Nucleus accumbens (tissue), 56 donors: ENCODE measurements around the gene COPG2.
"Not testable (repeated sequence)": the region's sequence is repeated elsewhere in the genome, so short reads cannot be mapped to it uniquely, and the experiment has no call there.

Experiments used
- DNase-seq, 56 donors: peaks; one replicate each; lab custom pipeline; 2025; lab: John Stamatoyannopoulos, UW

The COPG2 gene

GRCh38 chr7:130570144-130570543 is 98.4 kb downstream of the COPG2 start:
- DNase-seq, result not testable (repeated sequence)

GRCh38 chr7:130566898-130567280 is 101.7 kb downstream of the COPG2 start:
- no peak for DNase-seq

GRCh38 chr7:130566168-130566897 is 102.2 kb downstream of the COPG2 start:
- no peak for DNase-seq

GRCh38 chr7:130560972-130561371 is 107.6 kb downstream of the COPG2 start:
- no peak for DNase-seq

- DNase-seq, result no peak
These were observed 109.4 kb downstream of the COPG2 start for GRCh38 chr7:130559184-130559583.

- no peak for DNase-seq
These were observed 114.1 kb downstream of the COPG2 start for GRCh38 chr7:130554481-130554880.

GRCh38 chr7:130553398-130554029 is 115.0 kb downstream of the COPG2 start:
- DNase-seq, result no peak

GRCh38 chr7:130544356-130544755 is 124.2 kb downstream of the COPG2 start:
- DNase-seq, result no peak

- no peak for DNase-seq
These were observed 125.0 kb downstream of the COPG2 start for GRCh38 chr7:130543487-130544010.

- not testable (repeated sequence) for DNase-seq
These were observed 126.3 kb downstream of the COPG2 start for GRCh38 chr7:130542297-130542696.

GRCh38 chr7:130541287-130541686 is 127.3 kb downstream of the COPG2 start:
- peak in 16 of 56 donors; percentile 9 to 64 (median 44) for DNase-seq

- not testable (repeated sequence) for DNase-seq
These were observed 130.7 kb downstream of the COPG2 start for GRCh38 chr7:130537894-130538293.

GRCh38 chr7:130529417-130529816 is 139.1 kb downstream of the COPG2 start:
- DNase-seq, result no peak

GRCh38 chr7:130527752-130528355 is 140.7 kb downstream of the COPG2 start:
- peak in 32 of 56 donors; percentile 6 to 80 (median 40) for DNase-seq

- DNase-seq, result peak in 5 of 56 donors; percentile 9 to 32 (median 14)
These were observed 143.9 kb downstream of the COPG2 start for GRCh38 chr7:130524628-130525027.

GRCh38 chr7:130523519-130524125 is 144.9 kb downstream of the COPG2 start:
- DNase-seq, result peak in 26 of 56 donors; percentile 3 to 75 (median 38)

GRCh38 chr7:130521258-130521951 is 147.1 kb downstream of the COPG2 start:
- DNase-seq, result no peak

- DNase-seq, result no peak
These were observed 153.1 kb downstream of the COPG2 start for GRCh38 chr7:130515315-130516040.

GRCh38 chr7:130513447-130513846 is 155.1 kb downstream of the COPG2 start:
- no peak for DNase-seq

GRCh38 chr7:130512038-130512437 is 156.5 kb downstream of the COPG2 start:
- not testable (repeated sequence) for DNase-seq
